Erythroblast (primary cell): Measurements from ENCODE around the gene STAT1.

ENCODE experiments used
- GATA1 ChIP-seq: IDR thresholded peaks from 2 replicates; pipeline ENCODE4 v1.6.1; 2011; ENCODE audit warnings: low read depth, mild to moderate bottlenecking, control low read depth, low read length, moderate library complexity
- POLR2A ChIP-seq: IDR thresholded peaks from 2 replicates; pipeline ENCODE4 v1.6.1; 2011; ENCODE audit warnings: mild to moderate bottlenecking, low read length

DNA sequence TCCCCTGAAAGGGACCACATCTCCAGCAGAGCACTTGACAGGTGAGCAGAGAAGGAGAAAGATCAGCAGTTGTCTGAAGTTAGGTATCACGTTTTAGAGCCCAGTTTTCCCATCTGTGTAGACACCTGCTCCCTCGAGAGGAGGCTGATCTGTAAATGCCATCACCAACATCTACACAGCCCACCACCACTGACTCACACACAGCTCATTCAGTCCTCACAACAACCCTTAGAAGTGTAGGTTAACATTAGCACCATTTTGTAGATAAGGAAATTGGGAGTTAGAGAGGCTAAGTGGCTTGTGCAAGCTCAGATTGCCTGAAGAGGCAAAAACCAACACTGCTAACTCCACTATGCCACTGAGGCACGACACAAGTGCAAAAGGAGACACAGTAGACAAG, 37.2 kb upstream of the STAT1 start:
- TF ChIP-seq POLR2A (no peak), GATA1 (no peak)
